ENCODE results near the gene HOMER3. TPM values are rescaled to one million over a fixed set of nuclear protein-coding genes. Genes with fewer than 3 reads are reported as not detected.

HOMER3 gene
- total RNA-seq, 1 donor from 2014 or later = 28.2 TPM

GRCh38 chr19:18894254-18895037 lies 46.6 kb downstream of the HOMER3 start:
- DNase-seq (ENCODE audit: low spot score) = peak; percentile 85
- H3K4me1 ChIP-seq = peaks cover 22% of the 10 kb centered on the region
- Mint-ChIP-seq H3K4me1 (peaks cover 11% of the 10 kb centered on the region), H3K9me3 (no peaks in the 10 kb centered on the region), H3K27me3 (ENCODE audit: insufficient read depth, low read depth) (peaks cover 4% of the 10 kb centered on the region), H3K27ac (no peak overlapping the region), H3K36me3 (peaks cover 9% of the 10 kb centered on the region), H3K4me3 (peak overlapping the region; percentile 86)
- no peaks in the 10 kb centered on the region for H3K36me3 ChIP-seq
- H4K20me1 ChIP-seq (ENCODE audit: low read depth) = peaks cover 41% of the 10 kb centered on the region
- no peaks in the 10 kb centered on the region for H3K9me3 ChIP-seq (ENCODE audit: low read depth)
- no peaks in the 10 kb centered on the region for H3K79me2 ChIP-seq (ENCODE audit: low read depth)
- H3K4me3 ChIP-seq = peak overlapping the region; percentile 95
- H3K27me3 ChIP-seq = peaks cover 14% of the 10 kb centered on the region
- peaks cover 27% of the 10 kb centered on the region for H3F3A ChIP-seq (ENCODE audit: low read depth)
- no peak overlapping the region for H3K27ac ChIP-seq
- H3K9ac ChIP-seq = no peak overlapping the region
- TF ChIP-seq EZH2 (IDR thresholded peaks at IDR 0.05) = no peak
- no peak for TF ChIP-seq EZH2phosphoT487 (IDR thresholded peaks at IDR 0.05)
- TF ChIP-seq CTCF (IDR thresholded peaks at IDR 0.05) = no peak
- H3K4me2 ChIP-seq = peak overlapping the region; percentile 92
- no peak overlapping the region for H2AFZ ChIP-seq (replicated peaks)

GRCh38 chr19:18893587-18894253 lies 47.3 kb downstream of the HOMER3 start:
- H3K36me3 ChIP-seq = no peaks in the 10 kb centered on the region
- Mint-ChIP-seq H3K4me3 (peak overlapping the region; percentile 63), H3K9me3 (no peaks in the 10 kb centered on the region), H3K4me1 (peaks cover 11% of the 10 kb centered on the region), H3K27ac (no peak overlapping the region), H3K36me3 (peaks cover 9% of the 10 kb centered on the region), H3K27me3 (ENCODE audit: insufficient read depth, low read depth) (peaks cover 4% of the 10 kb centered on the region)
- no peak overlapping the region for H3K4me3 ChIP-seq
- H3K27ac ChIP-seq = no peak overlapping the region
- no peaks in the 10 kb centered on the region for H3K9me3 ChIP-seq (ENCODE audit: low read depth)
- TF ChIP-seq EZH2 (IDR thresholded peaks at IDR 0.05) (no peak), EZH2phosphoT487 (IDR thresholded peaks at IDR 0.05) (no peak)
- peaks cover 40% of the 10 kb centered on the region for H4K20me1 ChIP-seq (ENCODE audit: low read depth)
- H3K27me3 ChIP-seq = peaks cover 14% of the 10 kb centered on the region
- H3K4me1 ChIP-seq = peaks cover 19% of the 10 kb centered on the region
- H3F3A ChIP-seq (ENCODE audit: low read depth) = peaks cover 27% of the 10 kb centered on the region
- no peak overlapping the region for H2AFZ ChIP-seq (replicated peaks)
- peak overlapping the region; percentile 92 for H3K4me2 ChIP-seq
- no peaks in the 10 kb centered on the region for H3K79me2 ChIP-seq (ENCODE audit: low read depth)
- H3K9ac ChIP-seq = no peak overlapping the region
- no peak for DNase-seq (ENCODE audit: low spot score)

GRCh38 chr19:18889949-18890745 lies 50.9 kb downstream of the HOMER3 start:
- H3K9me3 Mint-ChIP-seq = no peaks in the 10 kb centered on the region
- no peaks in the 10 kb centered on the region for H3K79me2 ChIP-seq (ENCODE audit: low read depth)
- no peak overlapping the region for H3K4me2 ChIP-seq
- H3K4me1 ChIP-seq = peaks cover 12% of the 10 kb centered on the region
- H3K4me3 ChIP-seq = no peak overlapping the region
- H3F3A ChIP-seq (ENCODE audit: low read depth) = peaks cover 4% of the 10 kb centered on the region
- peaks cover 6% of the 10 kb centered on the region for H3K4me1 Mint-ChIP-seq
- no peak overlapping the region for H3K9ac ChIP-seq
- peaks cover 6% of the 10 kb centered on the region for H3K27me3 Mint-ChIP-seq (ENCODE audit: insufficient read depth, low read depth)
- no peak overlapping the region for H3K27ac Mint-ChIP-seq
- H3K27me3 ChIP-seq = no peaks in the 10 kb centered on the region
- H3K36me3 ChIP-seq = no peaks in the 10 kb centered on the region
- no peak for TF ChIP-seq EZH2phosphoT487 (IDR thresholded peaks at IDR 0.05)
- TF ChIP-seq EZH2 (IDR thresholded peaks at IDR 0.05) = no peak
- no peak for TF ChIP-seq CTCF (IDR thresholded peaks at IDR 0.05)
- H2AFZ ChIP-seq (replicated peaks) = no peak overlapping the region
- H3K36me3 Mint-ChIP-seq = peaks cover 14% of the 10 kb centered on the region
- no peaks in the 10 kb centered on the region for H3K9me3 ChIP-seq (ENCODE audit: low read depth)
- H4K20me1 ChIP-seq (ENCODE audit: low read depth) = peaks cover 38% of the 10 kb centered on the region
- H3K27ac ChIP-seq = no peak overlapping the region
- DNase-seq (ENCODE audit: low spot score) = no peak
- peak overlapping the region; percentile 52 for H3K4me3 Mint-ChIP-seq
